Measurements from ENCODE around the gene CTIF.
"Not testable (repeated sequence)": the region's sequence is repeated elsewhere in the genome, so short reads cannot be mapped to it uniquely, and the experiment has no call there.

Gene CTIF

DNA sequence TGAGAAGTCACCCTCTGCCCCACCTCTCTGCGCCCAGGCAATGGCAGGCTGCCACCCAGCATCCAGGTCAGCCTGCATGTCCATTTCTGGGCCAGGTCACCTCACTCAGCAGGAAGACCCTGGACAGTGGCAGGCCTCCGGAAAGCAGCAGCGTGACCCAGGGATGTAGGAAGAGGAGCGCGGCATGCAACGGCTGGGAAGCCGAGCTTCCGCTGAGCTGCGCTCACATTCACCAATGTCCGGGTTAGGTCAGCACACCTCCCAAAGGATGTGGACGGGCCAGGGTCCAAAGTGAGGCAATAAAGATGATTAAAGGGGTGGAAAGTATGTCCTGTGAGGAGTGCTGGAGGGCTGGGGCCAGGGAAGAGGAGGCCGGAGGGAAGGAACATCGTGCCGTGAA lies 174.5 kb downstream of the CTIF start:
- no peak for DNase-seq (ENCODE audit: low read depth, low spot score)
- Histone ChIP-seq H3K27ac (no peak overlapping the region), H3K9ac (ENCODE audit: insufficient read length) (no peak overlapping the region), H3K9me3 (ENCODE audit: low read depth, low read length) (no peaks in the 10 kb centered on the region), H3K4me3 (no peak overlapping the region), H3K36me3 (ENCODE audit: insufficient read depth, low read length) (no peaks in the 10 kb centered on the region; the same call in 1 of the 2 replicates)
- TF ChIP-seq FOXP2 (optimal IDR thresholded peaks at IDR 0.05; ENCODE audit: control extremely low read depth, extremely low read length, insufficient read depth): no peak
- TF ChIP-seq EZH2 (IDR thresholded peaks at IDR 0.05): no peak
- no peak for TF ChIP-seq POLR2AphosphoS5 (IDR thresholded peaks at IDR 0.05; ENCODE audit: borderline replicate concordance, low read depth, low read length)

GRCh38 chr18:48714873-48715272 lies 176.0 kb downstream of the CTIF start:
- TF ChIP-seq EZH2 (IDR thresholded peaks at IDR 0.05) (no peak), FOXP2 (optimal IDR thresholded peaks at IDR 0.05; ENCODE audit: control extremely low read depth, extremely low read length, insufficient read depth) (no peak), POLR2AphosphoS5 (IDR thresholded peaks at IDR 0.05; ENCODE audit: borderline replicate concordance, low read depth, low read length) (no peak)
- no peak for DNase-seq (ENCODE audit: low read depth, low spot score)
- no peak overlapping the region for H3K4me3 ChIP-seq
- H3K27ac ChIP-seq: no peak overlapping the region
- H3K9me3 ChIP-seq (ENCODE audit: low read depth, low read length): no peaks in the 10 kb centered on the region
- no peak overlapping the region for H3K9ac ChIP-seq (ENCODE audit: insufficient read length)
- no peaks in the 10 kb centered on the region; the same call in 1 of the 2 replicates for H3K36me3 ChIP-seq (ENCODE audit: insufficient read depth, low read length)

DNA sequence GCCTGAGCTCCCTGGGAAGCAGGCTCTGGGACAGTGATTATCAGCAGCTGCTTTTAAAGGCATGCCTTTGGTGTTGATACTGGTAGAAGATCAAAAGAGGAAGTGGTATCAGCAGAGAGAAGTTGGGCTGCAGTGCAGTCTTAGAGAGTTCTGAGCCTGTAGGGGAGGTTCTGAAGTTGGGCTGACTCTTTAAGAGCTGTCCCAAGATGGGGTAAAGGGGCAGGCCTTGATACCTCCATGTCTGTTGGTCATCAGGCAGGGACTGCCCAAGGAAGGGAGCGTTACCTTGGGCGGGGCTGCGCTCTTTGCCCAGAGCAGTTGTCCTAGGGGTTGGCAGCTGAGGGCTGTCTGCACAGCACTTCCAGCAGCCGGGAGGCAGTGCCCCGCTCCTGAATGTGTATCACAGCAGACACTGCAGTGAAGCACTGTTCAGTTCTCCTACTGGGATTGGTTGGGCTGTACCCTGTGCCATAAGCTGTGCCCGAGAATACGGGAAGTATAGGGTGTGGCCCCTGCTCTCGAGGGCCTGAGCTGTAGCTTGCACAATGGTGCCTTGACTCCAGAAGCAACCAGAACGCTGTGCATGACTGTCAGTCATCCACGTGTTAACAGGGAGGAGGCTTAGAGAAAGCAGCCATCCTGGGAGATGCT lies 177.0 kb downstream of the CTIF start:
- Histone ChIP-seq H3K9ac (ENCODE audit: insufficient read length) (no peak overlapping the region), H3K9me3 (ENCODE audit: low read depth, low read length) (no peaks in the 10 kb centered on the region), H3K36me3 (ENCODE audit: insufficient read depth, low read length) (no peaks in the 10 kb centered on the region; the same call in 1 of the 2 replicates), H3K27ac (no peak overlapping the region), H3K4me3 (no peak overlapping the region)
- no peak for TF ChIP-seq EZH2 (IDR thresholded peaks at IDR 0.05)
- no peak for TF ChIP-seq POLR2AphosphoS5 (IDR thresholded peaks at IDR 0.05; ENCODE audit: borderline replicate concordance, low read depth, low read length)
- TF ChIP-seq FOXP2 (optimal IDR thresholded peaks at IDR 0.05; ENCODE audit: control extremely low read depth, extremely low read length, insufficient read depth): no peak
- no peak for DNase-seq (ENCODE audit: low read depth, low spot score)

- not testable (repeated sequence) for H3K9ac ChIP-seq (ENCODE audit: insufficient read length); H3K4me3 ChIP-seq; H3K27ac ChIP-seq; H3K36me3 ChIP-seq (ENCODE audit: insufficient read depth, low read length); DNase-seq (ENCODE audit: low read depth, low spot score); H3K9me3 ChIP-seq (ENCODE audit: low read depth, low read length)
These were observed 178.4 kb downstream of the CTIF start for GRCh38 chr18:48717227-48717626.

- DNase-seq (ENCODE audit: low read depth, low spot score): no peak
- Histone ChIP-seq H3K27ac (no peak overlapping the region), H3K36me3 (ENCODE audit: insufficient read depth, low read length) (no peaks in the 10 kb centered on the region; the same call in 1 of the 2 replicates), H3K4me3 (no peak overlapping the region), H3K9ac (ENCODE audit: insufficient read length) (no peak overlapping the region), H3K9me3 (ENCODE audit: low read depth, low read length) (no peaks in the 10 kb centered on the region)
- TF ChIP-seq FOXP2 (optimal IDR thresholded peaks at IDR 0.05; ENCODE audit: control extremely low read depth, extremely low read length, insufficient read depth) (no peak), POLR2AphosphoS5 (IDR thresholded peaks at IDR 0.05; ENCODE audit: borderline replicate concordance, low read depth, low read length) (no peak), EZH2 (IDR thresholded peaks at IDR 0.05) (no peak)
These were observed 179.6 kb downstream of the CTIF start for GRCh38 chr18:48718251-48718959.

DNA sequence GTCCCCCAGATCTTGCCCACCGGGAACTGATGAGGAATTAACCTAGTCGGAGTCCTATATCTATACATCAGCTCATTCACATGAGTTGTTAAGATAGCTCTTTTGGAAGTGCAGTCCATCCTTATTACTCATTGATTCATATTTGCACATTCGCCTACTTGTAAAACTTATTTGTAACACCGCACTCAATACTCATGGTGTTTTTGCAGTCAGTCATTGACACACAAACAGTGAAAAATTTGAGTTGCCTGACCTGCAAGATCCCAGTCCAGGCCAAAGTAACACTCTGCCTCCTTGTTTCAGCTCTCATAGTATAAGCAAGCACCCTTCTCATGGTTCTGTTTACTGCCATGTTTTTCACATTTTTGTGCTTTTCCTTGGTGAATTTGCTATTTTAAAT lies 180.6 kb downstream of the CTIF start:
- DNase-seq (ENCODE audit: low read depth, low spot score): no peak
- Histone ChIP-seq H3K27ac (no peak overlapping the region), H3K9me3 (ENCODE audit: low read depth, low read length) (no peaks in the 10 kb centered on the region), H3K36me3 (ENCODE audit: insufficient read depth, low read length) (no peaks in the 10 kb centered on the region; the same call in 1 of the 2 replicates), H3K4me3 (no peak overlapping the region), H3K9ac (ENCODE audit: insufficient read length) (no peak overlapping the region)
- TF ChIP-seq POLR2AphosphoS5 (IDR thresholded peaks at IDR 0.05; ENCODE audit: borderline replicate concordance, low read depth, low read length) (no peak), FOXP2 (optimal IDR thresholded peaks at IDR 0.05; ENCODE audit: control extremely low read depth, extremely low read length, insufficient read depth) (no peak), EZH2 (IDR thresholded peaks at IDR 0.05) (no peak)

GRCh38 chr18:48719974-48720654 lies 181.3 kb downstream of the CTIF start:
- no peak for TF ChIP-seq EZH2 (IDR thresholded peaks at IDR 0.05)
- no peak overlapping the region for H3K9ac ChIP-seq (ENCODE audit: insufficient read length)
- H3K9me3 ChIP-seq (ENCODE audit: low read depth, low read length): no peaks in the 10 kb centered on the region
- no peaks in the 10 kb centered on the region; the same call in 1 of the 2 replicates for H3K36me3 ChIP-seq (ENCODE audit: insufficient read depth, low read length)
- no peak overlapping the region for H3K27ac ChIP-seq
- H3K4me3 ChIP-seq: no peak overlapping the region
- no peak for DNase-seq (ENCODE audit: low read depth, low spot score)

GRCh38 chr18:48720655-48721025 lies 181.8 kb downstream of the CTIF start:
- Histone ChIP-seq H3K36me3 (ENCODE audit: insufficient read depth, low read length) (no peaks in the 10 kb centered on the region; the same call in 1 of the 2 replicates), H3K27ac (no peak overlapping the region), H3K9me3 (ENCODE audit: low read depth, low read length) (no peaks in the 10 kb centered on the region), H3K9ac (ENCODE audit: insufficient read length) (no peak overlapping the region), H3K4me3 (no peak overlapping the region)
- no peak for DNase-seq (ENCODE audit: low read depth, low spot score)
- no peak for TF ChIP-seq FOXP2 (optimal IDR thresholded peaks at IDR 0.05; ENCODE audit: control extremely low read depth, extremely low read length, insufficient read depth)
- no peak for TF ChIP-seq EZH2 (IDR thresholded peaks at IDR 0.05)
- TF ChIP-seq POLR2AphosphoS5 (IDR thresholded peaks at IDR 0.05; ENCODE audit: borderline replicate concordance, low read depth, low read length): no peak
